Suprapubic skin (tissue), 4 donors: ENCODE data around the gene GAGE12J.

Experiments
- EP300 ChIP-seq: sonication (generic); formaldehyde crosslinking; IDR thresholded peaks from one replicate; pipeline ENCODE4 v1.6.1; 2017; ENCODE audit warnings: antibody characterized with exemption
- POLR2A ChIP-seq, 2 donors: fragments of 450-650 bp; IDR thresholded peaks; one replicate each; pipeline ENCODE4 v1.6.1; 2017; ENCODE audit warnings: antibody characterized with exemption in 2 of 2, mild to moderate bottlenecking in 2 of 2, moderate library complexity in 2 of 2
- POLR2AphosphoS5 ChIP-seq, 3 donors: sonication (generic); formaldehyde crosslinking; IDR thresholded peaks; one replicate each; pipeline ENCODE4 v1.6.1; 2017; ENCODE audit warnings: antibody characterized with exemption in 3 of 3
- TF ChIP-seq, protein P1 (sequence below), 2 donors: fragments of 200-600 bp in 1 of 2; fragments of 450-650 bp in 1 of 2; sonication (generic) in 1 of 2; IDR thresholded peaks; one replicate each; pipeline ENCODE4 v1.5.1; 2016 to 2019; ENCODE audit warnings: antibody characterized with exemption in 2 of 2, mild to moderate bottlenecking in 1 of 2, moderate library complexity in 1 of 2

GRCh38 chrX:49303346-49303745 lies 18.5 kb upstream of the GAGE12J start, which contains the start of gene GAGE10:
- TF ChIP-seq POLR2AphosphoS5 (IDR thresholded peaks at IDR 0.05) (no peak), POLR2A (IDR thresholded peaks at IDR 0.05) (no peak), EP300 (no peak)
- TF ChIP-seq, protein P1, sequence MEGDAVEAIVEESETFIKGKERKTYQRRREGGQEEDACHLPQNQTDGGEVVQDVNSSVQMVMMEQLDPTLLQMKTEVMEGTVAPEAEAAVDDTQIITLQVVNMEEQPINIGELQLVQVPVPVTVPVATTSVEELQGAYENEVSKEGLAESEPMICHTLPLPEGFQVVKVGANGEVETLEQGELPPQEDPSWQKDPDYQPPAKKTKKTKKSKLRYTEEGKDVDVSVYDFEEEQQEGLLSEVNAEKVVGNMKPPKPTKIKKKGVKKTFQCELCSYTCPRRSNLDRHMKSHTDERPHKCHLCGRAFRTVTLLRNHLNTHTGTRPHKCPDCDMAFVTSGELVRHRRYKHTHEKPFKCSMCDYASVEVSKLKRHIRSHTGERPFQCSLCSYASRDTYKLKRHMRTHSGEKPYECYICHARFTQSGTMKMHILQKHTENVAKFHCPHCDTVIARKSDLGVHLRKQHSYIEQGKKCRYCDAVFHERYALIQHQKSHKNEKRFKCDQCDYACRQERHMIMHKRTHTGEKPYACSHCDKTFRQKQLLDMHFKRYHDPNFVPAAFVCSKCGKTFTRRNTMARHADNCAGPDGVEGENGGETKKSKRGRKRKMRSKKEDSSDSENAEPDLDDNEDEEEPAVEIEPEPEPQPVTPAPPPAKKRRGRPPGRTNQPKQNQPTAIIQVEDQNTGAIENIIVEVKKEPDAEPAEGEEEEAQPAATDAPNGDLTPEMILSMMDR (IDR thresholded peaks at IDR 0.05) = no peak
